Activated CD4-positive, alpha-beta T cell treated with anti-CD3 and anti-CD28 coated beads, Interleukin-2, amount 50 U/mL, for 24 hours (primary cell): Measurements from ENCODE around the gene C2orf92.
"Not testable (repeated sequence)": the region's sequence is repeated elsewhere in the genome, so short reads cannot be mapped to it uniquely, and the experiment has no call there.

ENCODE experiments used
- DNase-seq, 2 donors: peaks; one replicate each; pipeline ENCODE4 v3.0.0-alpha.2; 2020; ENCODE audit warnings: low read depth in 1 of 2, low spot score in 1 of 2

Gene C2orf92

DNA sequence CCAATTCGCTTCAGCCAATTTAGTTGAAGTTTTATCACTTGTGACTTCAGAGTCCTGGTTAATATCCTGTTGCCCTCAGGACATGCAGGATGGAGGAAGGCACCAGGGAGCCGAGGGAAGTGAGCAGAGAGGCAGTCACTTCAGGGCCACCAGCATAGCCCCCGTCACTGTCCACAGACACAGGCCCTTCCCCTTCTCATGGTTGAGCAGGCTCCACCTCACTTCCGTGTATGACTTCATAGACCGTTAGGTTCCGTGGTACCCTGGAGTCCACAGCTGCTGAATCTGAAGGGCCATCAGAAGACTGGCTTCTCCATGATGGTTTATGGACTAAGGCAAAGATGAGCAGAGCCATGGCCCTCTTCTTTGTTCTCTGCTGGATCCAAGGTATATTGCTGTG is at the start of gene C2orf92:
TSS of gene C2orf92 (plus strand) at position 266 of the 400 bp plus-strand sequence. CDS start at position 342, 76 bp downstream.
- DNase-seq, result no peak

DNA sequence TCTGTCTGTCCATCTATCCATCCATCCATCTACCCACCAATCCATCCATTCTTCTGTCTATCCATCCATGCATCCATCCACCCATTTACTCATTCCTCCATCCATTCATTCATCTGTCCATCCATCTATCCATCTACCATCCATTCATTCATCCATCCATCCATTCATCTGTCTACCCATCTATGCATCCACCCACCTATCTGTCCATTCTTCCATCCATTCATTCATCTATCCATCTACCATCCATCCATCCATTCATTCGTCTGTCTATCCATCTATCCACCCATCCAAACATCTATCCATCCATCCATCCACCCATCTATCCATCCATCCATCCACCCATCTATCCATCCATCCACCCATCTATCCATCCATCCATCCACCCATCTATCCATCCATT is 49.0 kb upstream of the C2orf92 start:
- not testable (repeated sequence) for DNase-seq

DNA sequence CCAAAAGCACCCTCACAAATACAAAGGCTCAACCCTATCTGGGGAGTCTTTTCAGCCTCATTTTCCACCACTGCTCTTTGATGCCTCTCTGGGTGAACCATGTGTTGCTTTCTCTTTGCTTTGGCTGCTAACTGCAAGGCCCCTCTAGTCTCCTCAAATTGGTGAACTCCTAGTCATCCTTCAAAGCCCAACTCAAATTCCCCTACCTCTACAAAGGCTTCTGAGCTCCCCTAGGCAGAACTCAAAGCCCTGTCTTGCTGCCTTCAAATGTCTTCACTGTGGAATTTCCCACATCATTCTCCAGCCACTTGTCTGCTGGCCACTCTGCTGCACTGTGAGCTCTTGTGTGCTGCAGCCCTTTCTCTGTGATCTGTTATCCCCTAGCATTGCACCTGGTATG is 46.5 kb upstream of the C2orf92 start:
- not testable (repeated sequence) for DNase-seq

DNA sequence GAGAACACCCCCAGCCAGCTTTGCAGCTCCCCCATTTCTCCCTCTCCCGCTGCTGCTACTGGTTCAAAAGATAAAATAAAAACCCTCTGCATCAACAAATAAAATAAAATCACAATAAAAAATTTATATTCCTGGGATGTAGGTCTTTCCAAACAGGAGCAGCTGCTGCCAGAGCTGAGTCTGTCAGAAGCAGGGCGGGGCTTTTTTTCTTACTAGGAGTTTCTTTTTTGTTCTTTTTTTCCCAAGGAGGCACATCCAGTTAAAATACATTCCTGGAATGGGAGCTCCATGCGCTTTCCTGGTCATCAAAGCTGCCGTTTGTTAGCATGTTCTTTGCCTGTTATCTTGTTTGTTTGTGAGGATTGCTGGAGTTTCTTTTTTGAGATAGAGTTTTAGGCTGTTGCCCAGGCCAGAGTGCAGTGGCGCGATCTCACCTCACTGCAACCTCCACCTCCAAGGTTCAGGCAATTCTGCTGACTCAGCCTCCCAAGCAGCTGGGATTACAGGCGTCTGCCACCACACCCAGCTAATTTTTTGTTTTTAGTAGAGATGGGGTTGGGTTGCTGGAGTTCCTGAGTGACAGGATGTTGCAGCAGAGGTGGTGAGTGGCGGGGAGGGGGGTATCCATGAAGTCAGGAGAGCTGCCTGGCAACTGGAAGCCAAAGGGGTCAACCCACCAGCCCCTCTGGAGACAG is 44.0 kb upstream of the C2orf92 start:
- not testable (repeated sequence) for DNase-seq

DNA sequence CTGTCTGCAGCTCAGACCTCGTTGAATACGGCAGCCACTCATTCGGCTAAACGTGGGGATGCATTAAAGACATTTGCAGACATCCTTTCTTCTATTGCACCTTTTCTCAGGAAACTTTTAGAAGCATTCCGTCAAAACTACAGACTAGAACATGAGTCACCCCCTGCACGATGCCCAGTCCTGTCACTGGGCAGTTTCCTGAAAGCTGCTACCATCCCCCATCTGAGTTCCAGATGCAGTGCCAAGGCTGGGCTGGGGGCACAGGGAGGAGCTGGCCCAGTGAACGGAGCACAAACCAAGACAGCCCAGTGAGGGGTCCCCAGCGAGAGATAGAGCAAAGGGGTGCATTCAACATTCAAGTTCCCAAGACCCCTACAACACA is 43.5 kb upstream of the C2orf92 start:
- DNase-seq, result not testable (repeated sequence)

DNA sequence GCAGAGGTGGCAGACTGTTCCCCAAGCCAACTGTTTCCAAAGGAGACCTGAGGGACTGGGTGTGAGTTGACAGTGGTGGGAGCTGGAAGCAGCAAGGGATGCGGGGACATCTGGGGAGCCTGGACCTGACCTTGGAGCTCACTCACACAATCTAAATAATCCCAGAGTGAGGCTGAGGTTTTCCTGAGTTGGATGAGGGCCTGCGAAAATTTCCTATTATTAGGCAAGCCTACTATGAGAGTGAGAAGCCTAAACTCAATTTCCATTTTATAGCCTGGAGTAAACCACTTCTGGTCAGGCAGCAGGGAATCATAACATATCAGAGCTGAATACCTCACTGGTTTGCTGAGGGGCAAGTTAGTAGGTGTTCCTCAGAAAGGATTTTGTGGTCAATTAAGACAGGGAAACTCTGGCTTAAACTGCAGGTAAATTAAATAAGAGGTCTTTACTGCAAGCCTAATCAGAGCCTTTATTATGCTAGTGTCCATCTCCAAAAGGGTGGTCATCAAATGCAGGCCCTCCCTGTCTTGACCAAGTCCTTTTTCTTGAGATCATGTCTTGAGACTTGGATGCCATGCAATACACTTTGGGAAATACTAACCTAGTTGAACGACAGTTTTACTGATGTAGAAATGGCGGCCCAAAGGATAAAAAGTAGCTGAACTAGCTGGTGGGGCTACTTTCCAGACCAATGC is 25.3 kb upstream of the C2orf92 start:
- DNase-seq, result no peak

DNA sequence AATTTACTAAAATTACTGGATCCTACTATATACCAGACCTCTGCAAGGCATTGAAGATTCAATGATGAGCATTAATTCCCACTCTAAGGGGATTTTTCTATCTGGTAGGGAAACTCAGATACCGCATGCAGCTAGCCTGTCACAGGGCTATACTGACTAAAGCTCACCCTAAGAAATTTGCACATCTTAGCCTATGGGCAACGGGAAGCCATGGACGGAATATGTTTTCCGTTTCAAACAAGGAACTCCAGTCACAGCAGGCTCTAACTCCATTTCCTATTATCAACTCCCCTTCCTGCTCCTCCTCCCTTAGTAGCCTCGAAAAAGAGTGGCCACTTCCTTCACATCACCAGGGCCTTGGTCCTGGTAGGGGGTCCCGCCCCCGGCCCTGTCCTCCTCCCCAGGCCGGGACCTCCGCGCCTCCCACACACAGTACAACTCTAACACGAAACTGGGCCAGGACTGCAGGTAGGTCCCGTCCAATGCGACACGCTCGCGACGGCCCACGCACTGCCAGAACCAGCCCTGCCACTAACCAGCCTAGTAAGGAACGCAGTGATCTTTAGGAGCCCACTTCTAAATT is 24.3 kb upstream of the C2orf92 start:
- DNase-seq, result no peak

DNA sequence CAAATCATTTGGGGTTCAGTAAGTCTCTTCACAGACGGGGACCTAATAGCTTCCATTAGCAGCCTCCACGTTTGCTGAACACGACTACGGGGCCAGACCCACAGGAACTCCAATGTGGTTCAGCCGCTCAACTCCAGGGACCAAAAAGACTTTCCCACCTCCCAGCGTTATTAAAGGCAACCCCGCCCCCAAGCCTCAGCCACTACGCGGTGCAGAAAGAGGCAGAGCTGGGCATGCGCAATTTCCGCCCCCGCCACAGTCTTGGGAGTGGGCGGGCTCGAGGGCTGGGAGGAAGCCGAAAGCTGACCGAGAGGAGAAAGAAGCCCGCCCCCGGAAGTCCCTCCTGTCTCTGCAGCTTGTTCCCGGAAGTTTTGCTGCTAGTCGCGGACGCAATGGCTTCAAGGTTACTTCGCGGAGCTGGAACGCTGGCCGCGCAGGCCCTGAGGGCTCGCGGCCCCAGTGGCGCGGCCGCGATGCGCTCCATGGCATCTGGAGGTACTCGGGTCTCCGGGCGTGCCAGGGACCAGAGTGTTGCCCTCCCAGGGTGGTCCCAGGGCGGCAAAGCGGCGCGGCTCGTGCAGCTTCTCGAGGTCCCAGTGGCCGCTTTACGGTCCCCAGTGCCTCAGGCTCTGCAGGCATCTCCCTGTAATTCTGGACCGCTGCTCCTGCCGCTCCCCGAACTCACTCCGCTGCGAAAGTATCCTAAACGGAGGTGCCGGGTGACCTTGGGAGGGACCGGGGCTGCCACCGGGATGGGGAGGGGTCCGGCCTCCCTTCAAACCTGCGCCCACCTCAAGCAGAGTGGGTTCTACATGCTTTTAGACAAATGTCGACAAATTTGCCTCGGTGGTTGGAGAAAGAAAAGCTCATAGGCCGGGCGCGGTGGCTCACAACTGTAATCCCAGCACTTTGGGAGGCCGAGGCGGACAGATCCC is 23.6 kb upstream of the C2orf92 start, which contains the start of gene COX5B:
TSS of gene COX5B (plus strand) at position 368 of the 935 bp plus-strand sequence. CDS start at position 393, 25 bp downstream.
- DNase-seq, result peak; percentile 98

DNA sequence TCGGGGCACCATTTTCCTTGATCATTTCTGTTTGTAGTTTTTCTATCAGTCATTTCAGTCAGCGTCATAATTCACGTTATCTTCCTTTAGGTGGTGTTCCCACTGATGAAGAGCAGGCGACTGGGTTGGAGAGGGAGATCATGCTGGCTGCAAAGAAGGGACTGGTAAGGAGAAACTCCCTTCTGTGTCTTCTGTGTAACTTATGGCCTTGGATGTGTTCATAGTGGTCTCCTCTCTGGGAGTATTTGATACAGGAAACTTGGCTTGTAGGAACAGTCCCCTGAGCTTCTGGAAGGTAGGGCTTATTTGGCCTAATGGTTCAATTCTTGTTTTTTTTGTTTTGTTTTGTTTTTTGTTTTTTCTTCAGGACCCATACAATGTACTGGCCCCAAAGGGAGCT is 22.5 kb upstream of the C2orf92 start:
- no peak for DNase-seq

DNA sequence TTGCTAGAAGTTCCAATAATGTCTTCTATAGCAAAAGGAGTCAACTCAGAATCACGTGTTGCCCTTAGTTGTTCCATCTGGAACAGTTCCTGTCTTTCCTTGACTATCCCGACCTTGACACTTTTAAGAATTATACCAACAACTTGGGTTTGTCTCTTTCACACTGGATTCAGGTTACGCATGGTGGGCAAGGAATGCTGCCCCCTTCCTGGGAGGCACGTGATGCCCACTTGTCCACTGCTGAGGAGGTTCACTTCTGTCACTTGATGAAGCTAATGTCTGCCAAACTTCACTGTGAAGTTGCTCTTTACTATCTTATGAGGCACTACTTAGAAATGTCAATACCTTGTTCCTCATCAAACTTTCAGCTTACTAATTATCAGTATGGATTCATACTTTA is 18.4 kb upstream of the C2orf92 start:
- no peak for DNase-seq

DNA sequence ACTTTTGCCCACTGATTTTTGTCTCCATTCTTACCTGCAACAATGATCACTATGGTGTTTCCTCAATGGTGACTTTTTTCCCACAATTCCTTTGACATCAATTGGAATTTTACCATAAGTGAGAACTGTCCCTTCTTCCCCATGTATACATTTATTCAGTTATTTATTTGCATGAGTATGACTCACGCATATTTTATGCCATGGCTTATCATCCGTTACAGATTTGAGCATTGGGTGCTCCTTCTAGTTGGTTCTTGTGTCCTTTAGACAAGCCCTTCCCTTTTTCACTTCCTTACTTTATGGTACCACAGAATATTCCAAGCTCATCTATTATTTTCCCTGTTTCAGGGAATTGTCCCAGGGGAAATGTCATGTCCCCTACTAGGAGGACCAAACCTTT is 16.0 kb upstream of the C2orf92 start:
- DNase-seq, result no peak

DNA sequence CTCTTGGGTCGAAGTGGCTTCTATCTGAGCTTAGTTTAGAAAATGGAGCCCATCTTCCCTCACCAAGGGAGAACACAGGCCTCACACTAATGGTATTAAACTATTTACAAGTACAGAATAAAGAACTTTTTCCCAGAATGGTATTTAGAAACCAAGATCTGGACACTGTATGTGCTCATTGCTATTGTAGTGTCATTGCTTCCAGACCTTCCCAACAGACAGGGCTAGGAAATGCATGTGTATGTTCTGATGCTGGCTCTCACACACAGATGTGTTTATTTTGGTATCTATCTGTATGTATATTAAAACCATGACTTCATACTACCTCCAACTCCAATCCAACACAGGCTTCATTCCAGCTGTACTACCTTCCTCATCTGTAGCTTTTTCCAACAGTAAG is 15.6 kb upstream of the C2orf92 start:
- DNase-seq, result no peak

DNA sequence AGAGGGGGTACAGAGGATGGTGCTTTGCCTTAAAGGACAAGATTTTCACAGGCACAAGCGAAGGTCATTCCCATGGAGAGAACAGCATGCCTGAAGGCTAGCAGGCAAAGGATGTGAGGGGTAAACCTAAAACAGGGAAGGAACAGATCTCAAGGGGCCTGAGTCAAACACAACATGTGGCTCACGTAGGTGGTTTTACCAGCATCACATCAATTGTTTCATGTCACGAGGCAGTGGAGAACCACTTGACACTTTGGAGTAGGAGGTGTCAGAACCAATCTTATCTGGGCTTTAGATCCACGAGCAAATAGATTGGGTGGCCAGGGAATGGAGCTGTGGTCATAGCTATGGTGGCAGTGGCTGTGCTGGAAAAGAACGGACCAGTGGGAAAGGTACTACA is 15.2 kb upstream of the C2orf92 start:
- no peak for DNase-seq

DNA sequence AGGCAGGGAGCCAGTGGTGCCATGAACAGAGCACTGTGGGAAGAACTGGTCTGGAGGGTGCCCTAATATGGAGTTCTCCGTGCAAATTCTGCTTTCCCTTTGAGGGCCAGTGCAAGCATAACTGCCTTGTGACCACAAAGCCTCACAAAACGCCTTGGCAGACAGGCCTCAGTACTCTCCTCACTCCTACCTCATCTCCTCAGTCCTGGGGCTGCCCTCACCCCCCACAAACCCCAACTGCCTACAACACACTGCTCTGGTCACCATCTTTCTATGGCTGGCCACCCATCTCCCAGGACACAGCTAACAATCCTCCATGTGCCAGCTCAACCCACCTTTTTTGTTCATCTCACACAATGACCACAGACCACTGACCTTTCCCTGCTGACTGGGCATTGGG is 14.7 kb upstream of the C2orf92 start:
- DNase-seq, result no peak

DNA sequence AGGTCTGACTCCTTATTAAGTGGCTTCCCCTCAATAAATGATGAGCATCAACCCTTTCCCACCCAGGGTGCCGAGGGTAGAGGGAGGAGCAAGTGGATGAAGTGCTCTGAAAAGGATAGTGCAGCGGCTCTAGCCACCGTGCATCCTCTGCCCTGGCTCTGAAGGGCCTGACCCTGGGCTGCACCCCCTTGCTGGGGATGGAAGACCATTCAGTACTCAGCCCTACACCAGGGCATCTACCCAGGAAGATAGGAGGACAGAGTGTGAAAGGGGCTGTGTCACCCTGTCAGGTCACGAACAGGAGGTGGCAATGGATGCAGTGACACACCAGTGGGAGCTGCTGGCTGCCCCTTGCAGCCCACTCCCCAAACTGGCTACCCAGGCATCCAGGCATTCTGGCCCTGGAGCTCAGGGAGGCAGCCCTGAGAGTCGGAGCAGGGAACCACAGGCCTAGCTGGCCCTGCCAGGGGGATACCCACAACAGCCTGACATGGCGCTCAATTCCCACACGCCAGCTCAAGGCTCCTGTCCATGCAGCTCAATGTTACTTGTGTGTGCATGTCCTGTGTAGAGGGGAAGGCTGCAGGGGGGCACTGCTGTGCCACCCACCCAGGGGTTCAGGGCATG is 13.3 kb upstream of the C2orf92 start:
- DNase-seq, result no peak

DNA sequence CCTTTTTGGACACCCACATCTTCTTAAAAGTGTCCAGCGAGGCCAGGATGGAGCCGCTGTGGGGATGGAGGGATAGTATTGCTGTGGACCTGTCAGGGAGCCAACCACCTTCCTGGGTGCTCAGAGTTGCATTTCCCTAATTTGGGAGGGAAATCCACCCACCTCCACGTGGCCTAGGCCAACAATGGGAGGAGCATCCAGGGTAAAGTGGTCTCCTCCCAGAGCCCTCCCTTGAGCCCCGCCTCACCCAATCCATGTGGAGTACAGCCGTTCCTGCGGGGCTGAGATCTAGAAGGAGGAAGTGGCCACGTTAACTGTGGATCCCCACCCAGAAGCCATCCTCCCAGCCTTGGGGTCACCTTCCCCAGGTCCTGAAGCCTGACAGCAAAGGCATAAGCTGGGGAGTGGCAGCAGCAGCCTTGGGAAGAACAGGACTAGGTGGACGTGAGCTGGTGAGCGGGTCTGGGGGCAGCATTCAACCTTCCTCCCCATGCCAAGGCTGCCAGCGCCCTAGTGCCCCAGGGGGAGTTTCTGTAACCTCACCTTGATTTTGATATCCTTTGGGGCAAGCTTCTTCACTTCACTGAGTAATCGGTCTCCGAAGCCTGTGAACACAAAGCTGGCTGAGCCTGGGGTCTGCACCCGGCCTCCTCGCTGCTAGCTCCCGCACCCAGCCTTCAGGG is 12.5 kb upstream of the C2orf92 start:
- no peak for DNase-seq

DNA sequence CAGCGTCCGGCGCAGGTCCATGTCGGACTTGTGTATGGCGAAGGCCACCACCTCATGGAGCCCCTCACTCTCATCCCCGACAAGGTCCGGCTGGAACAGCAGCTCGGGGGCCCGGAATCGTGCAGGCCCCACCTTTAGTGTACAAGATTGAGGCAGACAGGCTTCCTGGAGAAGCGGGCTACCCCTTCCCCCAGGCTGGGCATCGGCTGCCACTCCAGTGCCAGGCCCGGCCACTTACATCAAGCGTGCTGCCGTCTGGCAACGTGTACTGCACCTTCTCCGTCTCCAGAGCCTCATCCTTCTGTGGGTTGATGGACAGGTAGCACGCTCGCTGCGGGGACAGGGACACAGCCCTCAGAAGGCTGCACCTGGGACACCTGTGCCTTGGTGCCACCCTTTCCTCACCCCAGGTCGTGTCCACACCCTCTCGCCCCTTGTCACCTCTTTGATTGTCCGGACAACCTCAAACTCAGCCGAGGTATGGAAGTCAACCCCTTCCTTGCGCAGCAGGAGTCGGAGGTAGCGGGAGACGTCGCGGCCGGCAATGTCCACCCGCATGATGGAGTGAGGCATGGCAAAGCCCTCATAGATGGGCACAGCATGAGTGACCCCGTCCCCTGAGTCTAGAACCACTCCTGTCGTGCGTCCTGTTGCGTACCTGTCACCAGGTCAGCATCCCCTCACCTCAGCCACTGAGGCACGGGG is 11.4 kb upstream of the C2orf92 start:
- no peak for DNase-seq

DNA sequence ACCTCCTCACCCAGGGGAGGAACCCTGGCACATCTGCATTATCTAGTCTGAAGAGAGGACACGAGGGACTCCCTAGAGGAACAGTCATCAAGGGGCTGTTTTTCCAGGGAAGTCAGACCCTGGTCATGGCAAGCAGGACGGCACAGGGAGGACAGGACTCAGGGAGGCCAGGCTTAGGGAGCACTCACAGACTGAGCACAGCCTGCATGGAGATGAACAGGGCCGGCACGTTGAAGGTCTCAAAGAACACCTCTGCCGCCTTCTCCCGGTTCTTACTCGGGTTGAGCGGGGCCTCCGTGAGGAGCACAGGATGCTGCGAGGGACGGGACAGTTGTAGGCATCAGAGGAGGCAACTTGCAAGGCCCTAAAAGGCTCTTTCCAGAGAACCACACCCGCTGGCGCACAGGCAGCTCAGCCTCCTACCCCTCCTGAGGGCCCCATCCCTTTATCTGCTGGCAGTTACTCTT is 10.8 kb upstream of the C2orf92 start:
- DNase-seq, result no peak

DNA sequence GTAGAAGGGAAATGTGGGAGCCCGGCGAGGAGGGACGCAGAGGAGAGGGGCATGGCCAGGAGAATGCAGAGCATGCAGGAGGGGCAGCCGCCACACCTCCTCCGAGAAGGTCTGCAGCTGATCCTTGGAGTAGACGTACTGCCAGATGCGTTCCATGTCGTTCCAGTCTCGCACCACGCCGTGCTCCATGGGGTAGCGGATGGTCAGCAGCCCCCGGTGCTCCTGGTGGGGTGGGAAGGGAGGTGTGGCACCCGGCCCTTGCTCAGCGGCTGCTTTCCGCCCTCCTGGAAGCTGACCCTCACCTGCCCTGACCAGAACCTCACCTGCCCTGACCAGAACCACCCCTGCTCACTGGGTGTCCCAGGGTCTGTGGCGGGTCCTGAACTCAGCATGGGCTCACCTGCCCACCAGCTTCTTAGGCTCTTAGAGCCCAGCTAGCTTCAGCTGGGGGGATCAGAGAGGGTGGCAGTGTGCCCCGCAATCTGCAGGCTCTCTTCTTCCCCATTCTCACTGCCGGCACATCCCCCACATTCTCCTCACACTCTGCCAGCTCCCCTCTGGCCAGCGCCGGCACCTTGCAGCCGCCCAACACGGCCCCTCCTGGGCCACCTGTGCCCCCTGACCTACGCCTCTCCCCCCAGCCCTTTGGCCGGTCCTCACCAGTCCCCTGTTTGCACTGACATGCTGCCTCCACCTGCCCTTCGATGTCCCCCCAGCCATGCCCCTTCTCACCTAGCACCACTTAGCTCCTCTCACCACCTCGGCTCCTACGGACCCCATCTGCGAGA is 10.1 kb upstream of the C2orf92 start:
- no peak for DNase-seq
